HFF-Myc (cell line): ENCODE data around the gene UPF1.

ENCODE experiments used
- DNase-seq: peaks from one replicate; pipeline ENCODE4 v3.0.0-alpha.2; 2011; ENCODE audit warnings: low read depth; ENCODE audit errors: extremely low read depth
- H3K4me3 ChIP-seq: replicated peaks from 2 replicates; pipeline ENCODE4 v1.5.1; 2011; ENCODE audit warnings: low read depth, mild to moderate bottlenecking, control low read depth, low read length
- TF ChIP-seq, protein P1 (sequence below): IDR thresholded peaks from 2 replicates; pipeline ENCODE4 v1.5.1; 2012; ENCODE audit warnings: mild to moderate bottlenecking, low read depth, low read length, control low read depth; ENCODE audit errors: missing control alignments

Gene UPF1

DNA sequence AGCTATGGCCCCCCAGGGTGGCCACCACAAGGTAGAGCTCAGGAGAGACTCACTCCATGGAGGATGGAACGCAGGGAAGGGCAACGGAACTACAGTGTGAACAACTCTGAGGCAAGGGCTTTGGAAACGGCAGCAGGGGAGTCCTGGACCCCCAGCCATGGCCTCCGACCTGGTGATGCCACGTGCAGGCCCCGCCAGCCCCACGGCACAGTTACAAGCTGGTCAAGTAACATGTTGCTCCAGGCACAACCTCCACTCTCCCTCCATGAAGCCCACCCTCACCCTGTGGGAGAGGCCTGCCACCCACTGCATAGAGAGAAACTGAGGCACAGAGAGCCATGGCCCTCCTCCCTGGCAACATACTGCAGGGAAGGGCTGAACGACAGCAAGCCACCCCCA is 73.3 kb downstream of the UPF1 start:
- no peak for DNase-seq
- H3K4me3 ChIP-seq = no peak overlapping the region
- TF ChIP-seq, protein P1, sequence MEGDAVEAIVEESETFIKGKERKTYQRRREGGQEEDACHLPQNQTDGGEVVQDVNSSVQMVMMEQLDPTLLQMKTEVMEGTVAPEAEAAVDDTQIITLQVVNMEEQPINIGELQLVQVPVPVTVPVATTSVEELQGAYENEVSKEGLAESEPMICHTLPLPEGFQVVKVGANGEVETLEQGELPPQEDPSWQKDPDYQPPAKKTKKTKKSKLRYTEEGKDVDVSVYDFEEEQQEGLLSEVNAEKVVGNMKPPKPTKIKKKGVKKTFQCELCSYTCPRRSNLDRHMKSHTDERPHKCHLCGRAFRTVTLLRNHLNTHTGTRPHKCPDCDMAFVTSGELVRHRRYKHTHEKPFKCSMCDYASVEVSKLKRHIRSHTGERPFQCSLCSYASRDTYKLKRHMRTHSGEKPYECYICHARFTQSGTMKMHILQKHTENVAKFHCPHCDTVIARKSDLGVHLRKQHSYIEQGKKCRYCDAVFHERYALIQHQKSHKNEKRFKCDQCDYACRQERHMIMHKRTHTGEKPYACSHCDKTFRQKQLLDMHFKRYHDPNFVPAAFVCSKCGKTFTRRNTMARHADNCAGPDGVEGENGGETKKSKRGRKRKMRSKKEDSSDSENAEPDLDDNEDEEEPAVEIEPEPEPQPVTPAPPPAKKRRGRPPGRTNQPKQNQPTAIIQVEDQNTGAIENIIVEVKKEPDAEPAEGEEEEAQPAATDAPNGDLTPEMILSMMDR = no peak

- TF ChIP-seq, protein P1 = no peak
- no peak for DNase-seq
- no peak overlapping the region for H3K4me3 ChIP-seq
Measured at GRCh38 chr19:18905513-18906236, 73.9 kb downstream of the UPF1 start.

DNA sequence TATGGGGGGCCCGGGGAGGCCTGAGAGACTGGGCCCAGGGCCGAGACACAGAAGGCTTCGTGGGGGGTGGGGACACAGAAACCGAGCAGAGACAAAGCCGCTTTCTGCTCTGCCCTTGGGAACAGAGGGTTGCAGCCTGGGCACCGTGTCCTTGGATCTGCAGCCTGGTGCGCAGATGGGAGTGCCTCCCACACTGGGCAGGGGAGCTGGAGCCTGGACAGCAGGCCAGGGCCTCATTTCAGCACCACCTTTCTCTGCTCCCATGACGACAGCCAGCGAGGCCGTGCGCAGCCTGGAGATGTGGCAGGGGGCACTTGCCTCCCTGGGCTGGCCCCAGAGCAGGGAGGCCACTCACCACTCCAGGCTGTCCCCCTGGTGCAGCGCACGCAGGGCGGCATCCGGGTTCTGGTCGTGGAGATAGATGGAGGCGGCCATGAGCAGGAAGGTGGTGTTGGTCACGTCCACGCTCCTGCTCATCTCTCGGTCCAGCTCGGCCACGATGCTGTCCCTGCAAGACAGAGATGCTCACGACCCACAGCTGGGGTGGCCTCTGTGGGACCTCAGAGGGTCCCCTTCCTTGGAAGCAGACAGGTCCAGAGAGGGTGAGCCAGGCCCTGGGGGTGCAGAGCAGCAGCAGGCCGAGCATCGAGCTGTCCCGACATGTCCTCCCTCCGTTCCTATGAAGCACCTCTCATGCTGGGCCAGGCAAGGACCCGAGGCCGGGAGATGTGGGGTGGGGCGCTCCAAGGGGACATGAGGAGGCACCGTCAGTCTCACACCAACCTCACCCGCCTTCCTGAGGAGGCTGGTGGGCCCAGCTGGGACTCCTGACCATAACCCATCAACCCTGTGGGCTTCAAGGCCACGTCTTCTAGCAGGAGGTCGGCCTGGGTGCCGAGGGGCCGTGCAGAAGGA is 75.1 kb downstream of the UPF1 start:
- H3K4me3 ChIP-seq = no peak overlapping the region
- TF ChIP-seq, protein P1 = no peak
- DNase-seq = no peak

- DNase-seq = no peak
- no peak overlapping the region for H3K4me3 ChIP-seq
- TF ChIP-seq, protein P1 = no peak
Measured at GRCh38 chr19:18908917-18909619, 77.3 kb downstream of the UPF1 start.

DNA sequence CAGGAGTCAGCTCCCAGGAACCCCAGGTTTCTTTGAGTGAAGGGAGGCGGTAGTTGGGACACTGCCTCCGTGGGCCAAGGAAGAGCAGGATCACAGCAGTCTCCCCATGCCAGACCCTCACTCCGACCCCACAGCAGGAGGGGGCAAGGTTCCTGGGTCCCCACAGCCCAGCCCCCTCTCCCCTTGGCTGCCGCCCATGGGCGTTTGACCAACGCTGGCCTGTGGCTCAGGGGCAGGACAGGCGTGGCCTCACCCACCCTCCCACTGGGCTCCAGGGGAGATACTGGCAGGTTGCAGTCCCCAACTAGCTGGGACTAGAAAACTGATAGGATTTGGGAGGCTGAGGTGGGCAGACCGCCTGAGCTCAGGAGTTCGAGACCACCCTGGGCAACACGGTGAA is 78.3 kb downstream of the UPF1 start:
- DNase-seq = no peak
- H3K4me3 ChIP-seq = no peak overlapping the region
- TF ChIP-seq, protein P1 = no peak

GRCh38 chr19:18910801-18911436 is 79.2 kb downstream of the UPF1 start:
- no peak for DNase-seq
- H3K4me3 ChIP-seq = no peak overlapping the region
- TF ChIP-seq, protein P1 = no peak
